ENCODE results near the gene TREH. TPM values are rescaled to one million over a fixed set of nuclear protein-coding genes. Genes with fewer than 3 reads are reported as not detected.

The TREH gene
- total RNA-seq, 4 donors from 2014 or later = not detected

GRCh38 chr11:118677977-118678376, 1.5 kb downstream of the TREH start:
- Histone ChIP-seq H3K9me3 (no peaks in the 10 kb centered on the region), H3K4me3 (no peak overlapping the region), H3K27me3 (no peaks in the 10 kb centered on the region), H3K36me3 (no peaks in the 10 kb centered on the region), H3K4me1 (peaks cover 0 to 5% (median 0%) of the 10 kb centered on the region in 4 donors), H3K27ac (no peak overlapping the region)
- TF ChIP-seq EP300 (IDR thresholded peaks at IDR 0.05) (no peak), POLR2A (IDR thresholded peaks at IDR 0.05) (no peak), CTCF (IDR thresholded peaks at IDR 0.05) (no peak)
- 95% methylated on average over 6 of the region's 6 CpGs for WGBS, 2 donors
- DNase-seq (ENCODE audit: low spot score in 2 of 2) = no peak

GRCh38 chr11:118674082-118674435, 5.4 kb downstream of the TREH start:
- Histone ChIP-seq H3K9me3 (peaks cover 0 to 15% (median 0%) of the 10 kb centered on the region in 4 donors), H3K4me1 (peaks cover 0 to 4% (median 0%) of the 10 kb centered on the region in 4 donors), H3K36me3 (no peaks in the 10 kb centered on the region), H3K4me3 (no peak overlapping the region), H3K27me3 (no peaks in the 10 kb centered on the region), H3K27ac (no peak overlapping the region)
- WGBS, 2 donors = 74 to 85% methylated on average over 1 of the region's 1 CpG
- DNase-seq (ENCODE audit: low spot score in 2 of 2) = no peak
- TF ChIP-seq CTCF (IDR thresholded peaks at IDR 0.05) (no peak), EP300 (IDR thresholded peaks at IDR 0.05) (no peak), POLR2A (IDR thresholded peaks at IDR 0.05) (no peak)

- H3K9me3 ChIP-seq = peaks cover 0 to 15% (median 0%) of the 10 kb centered on the region in 4 donors
- no peak overlapping the region for H3K4me3 ChIP-seq
- no peaks in the 10 kb centered on the region for H3K4me1 ChIP-seq
- WGBS, 2 donors = 49% methylated on average over 6 of the region's 6 CpGs
- TF ChIP-seq EP300 (IDR thresholded peaks at IDR 0.05) (no peak), CTCF (IDR thresholded peaks at IDR 0.05) (no peak), POLR2A (IDR thresholded peaks at IDR 0.05) (no peak)
- no peak overlapping the region for H3K27ac ChIP-seq
- no peaks in the 10 kb centered on the region for H3K27me3 ChIP-seq
- DNase-seq (ENCODE audit: low spot score in 2 of 2) = no peak
- H3K36me3 ChIP-seq = no peaks in the 10 kb centered on the region
These were observed 5.9 kb downstream of the TREH start for GRCh38 chr11:118673361-118674081.

GRCh38 chr11:118672846-118673245, 6.6 kb downstream of the TREH start:
- no peak overlapping the region for H3K27ac ChIP-seq
- no peak for DNase-seq (ENCODE audit: low spot score in 2 of 2)
- WGBS, 2 donors = 42 to 50% methylated on average over 1 of the region's 1 CpG
- H3K4me3 ChIP-seq = no peak overlapping the region
- H3K9me3 ChIP-seq = peaks cover 0 to 15% (median 0%) of the 10 kb centered on the region in 4 donors
- H3K4me1 ChIP-seq = no peaks in the 10 kb centered on the region
- no peaks in the 10 kb centered on the region for H3K27me3 ChIP-seq
- TF ChIP-seq POLR2A (IDR thresholded peaks at IDR 0.05) (no peak), CTCF (IDR thresholded peaks at IDR 0.05) (no peak), EP300 (IDR thresholded peaks at IDR 0.05) (no peak)
- no peaks in the 10 kb centered on the region for H3K36me3 ChIP-seq

- 89 to 93% methylated on average over 2 of the region's 2 CpGs for WGBS, 2 donors
- H3K4me1 ChIP-seq = no peaks in the 10 kb centered on the region
- H3K36me3 ChIP-seq = no peaks in the 10 kb centered on the region
- H3K27me3 ChIP-seq = no peaks in the 10 kb centered on the region
- TF ChIP-seq POLR2A (IDR thresholded peaks at IDR 0.05) = no peak
- TF ChIP-seq EP300 (IDR thresholded peaks at IDR 0.05) = no peak
- TF ChIP-seq CTCF (IDR thresholded peaks at IDR 0.05) = no peak
- no peak for DNase-seq (ENCODE audit: low spot score in 2 of 2)
- no peak overlapping the region for H3K27ac ChIP-seq
- H3K4me3 ChIP-seq = no peak overlapping the region
- peaks cover 0 to 15% (median 0%) of the 10 kb centered on the region in 4 donors for H3K9me3 ChIP-seq
These were observed 8.2 kb downstream of the TREH start for GRCh38 chr11:118671254-118671653.
